IMR-90 (cell line): Measurements from ENCODE around the gene CAMTA1. TPM values are rescaled to one million over a fixed set of nuclear protein-coding genes. Genes with fewer than 3 reads are reported as not detected.

Source experiments
- ATAC-seq: fragments of 200-7000 bp; cut with Tn5 transposase; 2 replicates; pipeline ENCODE4 v1.9.1; 2020; ENCODE audit warnings: low read depth, mild to moderate bottlenecking, moderate library complexity
- BruUV-seq: library from RNA; stranded (reverse); fragments of 400-500 nt; replicated peaks from 2 replicates; lab custom pipeline; 2021; lab: Mats Ljungman, UMichigan
- CTCF ChIA-PET: fragments of 300-600 bp; formaldehyde crosslinking; extraction: SDS; loops from one replicate; lab custom pipeline; 2021; ENCODE audit warnings: antibody characterized with exemption; lab: Yijun Ruan, JAX
- POLR2A ChIA-PET: fragments of 300-600 bp; sonication (Branson Sonifier 250); formaldehyde crosslinking; loops from one replicate; lab custom pipeline; 2022; ENCODE audit warnings: antibody characterized with exemption; ENCODE audit not compliant: unreplicated experiment; lab: Charles Lee
- DNase-seq: peaks from one replicate; pipeline ENCODE4 v3.0.0; 2013
- H2AFZ ChIP-seq: replicated peaks from 2 replicates; pipeline ENCODE3; 2013; ENCODE audit warnings: low read length, mild to moderate bottlenecking; ENCODE audit not compliant: poor library complexity
- H2AK5ac ChIP-seq: 2 replicates; pipeline ENCODE4 v1.6.1; 2013; ENCODE audit warnings: low read depth, low read length, inconsistent platforms
- H2AK9ac ChIP-seq: replicated peaks from 2 replicates; pipeline ENCODE3; 2013; ENCODE audit warnings: mild to moderate bottlenecking, low read depth, low read length, moderate library complexity; ENCODE audit not compliant: poor library complexity
- H2BK120ac ChIP-seq: 2 replicates; pipeline ENCODE4 v1.6.1; 2013; ENCODE audit warnings: low read depth, low read length, inconsistent platforms
- H2BK15ac ChIP-seq: 3 replicates; pipeline ENCODE4 v1.6.1; 2013; ENCODE audit warnings: low read depth, low read length, inconsistent platforms
- H2BK20ac ChIP-seq: 2 replicates; pipeline ENCODE4 v1.6.1; 2013; ENCODE audit warnings: low read depth, mild to moderate bottlenecking, inconsistent platforms, low read length, moderate library complexity
- H2BK5ac ChIP-seq: 2 replicates; pipeline ENCODE4 v1.6.1; 2013; ENCODE audit warnings: mild to moderate bottlenecking, low read depth, low read length, inconsistent platforms; ENCODE audit not compliant: poor library complexity, severe bottlenecking
- H3K14ac ChIP-seq: replicated peaks from 2 replicates; pipeline ENCODE4 v1.6.1; 2013; ENCODE audit warnings: low read depth, low read length, inconsistent platforms
- H3K18ac ChIP-seq: 2 replicates; pipeline ENCODE4 v1.6.1; 2013; ENCODE audit warnings: low read depth, low read length, control low read depth
- H3K23ac ChIP-seq: 2 replicates; pipeline ENCODE4 v1.6.1; 2013; ENCODE audit warnings: low read depth, low read length, inconsistent platforms
- H3K27ac ChIP-seq: 2 replicates; pipeline ENCODE4 v1.5.1; 2013; ENCODE audit warnings: mild to moderate bottlenecking, control low read depth, low read length; ENCODE audit not compliant: insufficient read depth
- H3K27me3 ChIP-seq: 2 replicates; pipeline ENCODE4 v1.6.1; 2013; ENCODE audit warnings: low read length; ENCODE audit not compliant: control insufficient read depth, insufficient read depth
- H3K36me3 ChIP-seq: 2 replicates; pipeline ENCODE4 v1.6.1; 2013; ENCODE audit warnings: low read length, mixed read lengths; ENCODE audit not compliant: control insufficient read depth, insufficient read depth
- H3K4ac ChIP-seq: 2 replicates; pipeline ENCODE4 v1.6.1; 2013; ENCODE audit warnings: low read depth, low read length, inconsistent platforms
- H3K4me1 ChIP-seq: 2 replicates; pipeline ENCODE4 v1.6.1; 2013; ENCODE audit warnings: low read length, mixed read lengths; ENCODE audit not compliant: control insufficient read depth, insufficient read depth
- H3K4me2 ChIP-seq: 2 replicates; pipeline ENCODE4 v1.6.1; 2013; ENCODE audit warnings: low read depth, mild to moderate bottlenecking, control low read depth, low read length, moderate library complexity
- H3K4me3 ChIP-seq: 2 replicates; pipeline ENCODE4 v1.5.1; 2013; ENCODE audit warnings: low read depth, mild to moderate bottlenecking, control low read depth, low read length, moderate library complexity; ENCODE audit not compliant: insufficient read depth
- H3K56ac ChIP-seq: 2 replicates; pipeline ENCODE4 v1.6.1; 2013; ENCODE audit warnings: low read length, inconsistent platforms; ENCODE audit not compliant: insufficient read depth; ENCODE audit errors: extremely low read depth
- H3K79me1 ChIP-seq, 2 experiments: 2 replicates each; pipeline ENCODE4 v1.6.1; 2013; ENCODE audit warnings: low read length in 2 of 2, inconsistent platforms in 1 of 2, low read depth in 1 of 2
- H3K9ac ChIP-seq: 2 replicates; pipeline ENCODE4 v1.6.1; 2013; ENCODE audit warnings: low read depth, low read length, control low read depth
- H3K9me1 ChIP-seq: 2 replicates; pipeline ENCODE4 v1.6.1; 2013; ENCODE audit warnings: low read length, inconsistent platforms; ENCODE audit not compliant: insufficient read depth
- H3K9me3 ChIP-seq: 2 replicates; pipeline ENCODE4 v1.6.1; 2013; ENCODE audit warnings: low read length; ENCODE audit not compliant: control insufficient read depth, insufficient read depth
- H4K20me1 ChIP-seq: 2 replicates; pipeline ENCODE4 v1.6.1; 2013; ENCODE audit warnings: low read length, inconsistent platforms; ENCODE audit not compliant: insufficient read depth
- H4K5ac ChIP-seq: 2 replicates; pipeline ENCODE4 v1.6.1; 2013; ENCODE audit warnings: mild to moderate bottlenecking, low read depth, low read length, control low read depth
- H4K8ac ChIP-seq, 2 experiments: 2 replicates each; pipeline ENCODE4 v1.6.1; 2013; ENCODE audit warnings: low read depth in 2 of 2, low read length in 2 of 2, control low read depth in 1 of 2, inconsistent platforms in 1 of 2
- H4K91ac ChIP-seq: 2 replicates; pipeline ENCODE4 v1.6.1; 2013; ENCODE audit warnings: low read depth, low read length, inconsistent platforms; ENCODE audit not compliant: insufficient read depth
- CTCF ChIP-seq: conservative IDR thresholded peaks from 2 replicates; pipeline ENCODE4 v1.5.1; 2012; ENCODE audit warnings: mild to moderate bottlenecking, low read depth, low read length, improper control_type of control experiment
- MXI1 ChIP-seq: IDR thresholded peaks from 2 replicates; pipeline ENCODE4 v1.6.1; 2012; ENCODE audit warnings: low read depth, mild to moderate bottlenecking, low read length, moderate library complexity, borderline replicate concordance
- POLR2A ChIP-seq: IDR thresholded peaks from 2 replicates; pipeline ENCODE4 v1.6.1; 2012; ENCODE audit warnings: mild to moderate bottlenecking, low read depth, low read length
- RAD21 ChIP-seq: IDR thresholded peaks from 2 replicates; pipeline ENCODE4 v1.6.1; 2012; ENCODE audit warnings: low read length, improper control_type of control experiment
- SMC3 ChIP-seq: fragments of 150-350 bp; IDR thresholded peaks from 2 replicates; pipeline ENCODE4 v1.6.1; 2016; ENCODE audit warnings: low read depth, mild to moderate bottlenecking, antibody characterized with exemption, low read length, moderate library complexity
- WGBS, 2 experiments: methylation state at CpG; one replicate each; pipeline versions ENCODE4 v1.1.5 to v1.1.7; 2013; ENCODE audit warnings: missing lambda C conversion rate in 2 of 2; ENCODE audit not compliant: insufficient read length in 1 of 2; ENCODE audit errors: extremely low coverage in 2 of 2; 5-methylcytosine and 5-hydroxymethylcytosine counted together
- dilution Hi-C: fragments of 300-500 bp; cut with HindIII; formaldehyde crosslinking; loops from one replicate; pipeline ENCODE4 v1.14.3; 2018; ENCODE audit warnings: low sequenced_read_pairs; ENCODE audit not compliant: unreplicated experiment
- in situ Hi-C: fragments of 300-500 bp; cut with MboI; formaldehyde crosslinking; loops from 3 replicates; pipeline ENCODE4 v1.14.3; 2019; ENCODE audit warnings: low sequenced_read_pairs, inconsistent platforms, mixed read lengths
- intact Hi-C: fragments of 100-400 bp; cut with micrococcal nuclease; formaldehyde crosslinking; loops from 2 replicates; pipeline ENCODE4 v1.10.0; 2022
- polyA plus RNA-seq, 3 experiments: library from polyadenylated mRNA; depleted of rRNA; stranded (reverse); fragments of >200 nt; gene quantifications; 2 replicates each; pipeline ENCODE4 v1.2.3, GENCODE V29; 2012; ENCODE audit warnings: low replicate concordance in 1 of 3
- total RNA-seq: library from RNA; depleted of rRNA; stranded (reverse); fragments of >200 nt; gene quantifications from 2 replicates; pipeline ENCODE4 v1.2.3, GENCODE V29; 2012

CAMTA1 gene
- total and polyA plus RNA-seq, 2 of the 4 experiments (the other 2 are of a cell fraction) = 35.5 to 74.3 TPM

GRCh38 chr1:7454052-7454815 lies 669.0 kb downstream of the CAMTA1 start:
- intact Hi-C loops = loop anchor here (2.0 kb wide), 1 partner anchor 193 kb away; no protein-coding TSS in a partner anchor

More at GRCh38 chr1:7454052-7454815, 669.0 kb downstream of the CAMTA1 start:
- no peak for TF ChIP-seq MXI1
- no peak for TF ChIP-seq POLR2A
- peak; percentile 74 for TF ChIP-seq RAD21
- TF ChIP-seq SMC3 = peak; percentile 54
- peak; percentile 58 for TF ChIP-seq CTCF
- dilution Hi-C loops = no loop called here
- DNase-seq (peak; percentile 39), ATAC-seq (peak; percentile 75)
- Histone ChIP-seq H3K9ac (no peak overlapping the region), H3K23ac (no peak overlapping the region), H4K5ac (no peak overlapping the region), H2AFZ (peak overlapping the region; percentile 82), H2BK15ac (no peak overlapping the region), H3K36me3 (no peaks in the 10 kb centered on the region), H3K4me2 (no peak overlapping the region), H3K14ac (no peak overlapping the region), H3K27ac (no peak overlapping the region), H4K91ac (peak overlapping the region; percentile 33; the same call in 1 of the 2 replicates), H3K79me1 (no peaks in the 10 kb centered on the region), H2BK20ac (no peak overlapping the region; the same call in 1 of the 2 replicates), H3K56ac (no peak overlapping the region), H3K18ac (no peak overlapping the region), H4K8ac (peak overlapping the region; percentile 61 to 62; a peak in 2 of 4 replicates), H2AK5ac (no peak overlapping the region), H4K20me1 (no peaks in the 10 kb centered on the region), H3K27me3 (no peaks in the 10 kb centered on the region), H2BK5ac (no peak overlapping the region), H2BK120ac (no peak overlapping the region), H3K4me1 (no peaks in the 10 kb centered on the region), H3K9me3 (no peaks in the 10 kb centered on the region), H3K4me3 (no peak overlapping the region), H3K9me1 (no peaks in the 10 kb centered on the region), H2AK9ac (peak overlapping the region; percentile 48), H3K4ac (no peak overlapping the region)
- no TSS peak for BruUV-seq
- WGBS, 2 experiments = no CpG with 5 or more reads among the region's 19 CpGs
- CTCF ChIA-PET = interaction anchor here (1.1 to 1.5 kb wide), 2 partner anchors 62 to 75 kb away, joined by 3 to 4 read pairs; no protein-coding TSS in a partner anchor
- POLR2A ChIA-PET = no interaction called here
- in situ Hi-C loops = no loop called here
